Astrocyte (in vitro differentiated cells and primary cell): ENCODE measurements around the gene ZBTB44.

Experiments used
- EZH2 ChIP-seq: IDR thresholded peaks from 2 replicates; pipeline ENCODE4 v1.6.1; 2012; ENCODE audit warnings: mild to moderate bottlenecking, low read length, inconsistent platforms; ENCODE audit not compliant: insufficient read depth
- TF ChIP-seq, protein P1 (sequence below): IDR thresholded peaks from 2 replicates; pipeline ENCODE4 v1.5.1; 2011; ENCODE audit warnings: low read depth, mild to moderate bottlenecking, inconsistent platforms, low read length, moderate library complexity; ENCODE audit not compliant: insufficient read depth

DNA sequence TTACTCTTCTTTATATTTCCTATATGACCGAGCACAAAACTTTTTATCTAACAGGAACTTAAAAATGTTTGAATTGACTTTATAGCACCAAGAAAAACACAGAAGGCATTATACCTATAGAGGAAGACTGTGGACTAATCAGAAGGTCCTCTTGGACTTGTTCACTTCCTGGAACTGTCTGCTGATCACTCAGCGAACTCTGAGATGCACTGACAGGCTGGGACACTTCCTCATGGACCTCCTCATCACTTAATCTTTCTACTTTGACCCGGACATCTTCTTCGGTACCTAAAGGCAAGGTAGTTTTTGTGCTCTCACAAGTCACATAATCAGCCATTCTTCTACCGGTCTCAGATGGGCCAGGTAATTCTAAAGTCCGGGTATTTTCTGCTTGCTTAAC, 54.0 kb downstream of the ZBTB44 start:
- TF ChIP-seq EZH2 = no peak
- TF ChIP-seq, protein P1, sequence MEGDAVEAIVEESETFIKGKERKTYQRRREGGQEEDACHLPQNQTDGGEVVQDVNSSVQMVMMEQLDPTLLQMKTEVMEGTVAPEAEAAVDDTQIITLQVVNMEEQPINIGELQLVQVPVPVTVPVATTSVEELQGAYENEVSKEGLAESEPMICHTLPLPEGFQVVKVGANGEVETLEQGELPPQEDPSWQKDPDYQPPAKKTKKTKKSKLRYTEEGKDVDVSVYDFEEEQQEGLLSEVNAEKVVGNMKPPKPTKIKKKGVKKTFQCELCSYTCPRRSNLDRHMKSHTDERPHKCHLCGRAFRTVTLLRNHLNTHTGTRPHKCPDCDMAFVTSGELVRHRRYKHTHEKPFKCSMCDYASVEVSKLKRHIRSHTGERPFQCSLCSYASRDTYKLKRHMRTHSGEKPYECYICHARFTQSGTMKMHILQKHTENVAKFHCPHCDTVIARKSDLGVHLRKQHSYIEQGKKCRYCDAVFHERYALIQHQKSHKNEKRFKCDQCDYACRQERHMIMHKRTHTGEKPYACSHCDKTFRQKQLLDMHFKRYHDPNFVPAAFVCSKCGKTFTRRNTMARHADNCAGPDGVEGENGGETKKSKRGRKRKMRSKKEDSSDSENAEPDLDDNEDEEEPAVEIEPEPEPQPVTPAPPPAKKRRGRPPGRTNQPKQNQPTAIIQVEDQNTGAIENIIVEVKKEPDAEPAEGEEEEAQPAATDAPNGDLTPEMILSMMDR = no peak
